ENCODE data around the gene TNNC2.
A peak's percentile ranks its signal among the peaks of the same experiment; 100 is the strongest.

Gene TNNC2

GRCh38 chr20:45822857-45823256 is 4.3 kb downstream of the TNNC2 start:
- no peak for DNase-seq (ENCODE audit: low spot score)
- Histone ChIP-seq H3K4me3 (peak overlapping the region; percentile 63), H3K27ac (peak overlapping the region in 1 of 2 donors; percentile 72)
- no peak for TF ChIP-seq CTCF (IDR thresholded peaks at IDR 0.05)

GRCh38 chr20:45821947-45822346 is 5.2 kb downstream of the TNNC2 start:
- TF ChIP-seq CTCF (IDR thresholded peaks at IDR 0.05): no peak
- Histone ChIP-seq H3K4me3 (no peak overlapping the region), H3K27ac (peak overlapping the region in 1 of 2 donors; percentile 72)
- DNase-seq (ENCODE audit: low spot score): no peak

GRCh38 chr20:45819466-45819865 is 7.6 kb downstream of the TNNC2 start:
- no peak for TF ChIP-seq CTCF (IDR thresholded peaks at IDR 0.05)
- H3K27ac ChIP-seq: no peak overlapping the region
- no peak overlapping the region for H3K4me3 ChIP-seq
- no peak for DNase-seq (ENCODE audit: low spot score)

- no peak for TF ChIP-seq CTCF (IDR thresholded peaks at IDR 0.05)
- Histone ChIP-seq H3K4me3 (no peak overlapping the region), H3K27ac (peak overlapping the region; percentile 65 to 81)
- DNase-seq (ENCODE audit: low spot score): no peak
Observed at GRCh38 chr20:45818239-45818638, 8.9 kb downstream of the TNNC2 start.

GRCh38 chr20:45817376-45818194 is 9.5 kb downstream of the TNNC2 start:
- no peak overlapping the region for H3K4me3 ChIP-seq
- H3K27ac ChIP-seq: peak overlapping the region; percentile 65 to 81
- TF ChIP-seq CTCF (IDR thresholded peaks at IDR 0.05): no peak
- DNase-seq (ENCODE audit: low spot score): no peak

- DNase-seq (ENCODE audit: low spot score): no peak
Observed at GRCh38 chr20:45816951-45817350, 10.2 kb downstream of the TNNC2 start.

More at GRCh38 chr20:45816951-45817350, 10.2 kb downstream of the TNNC2 start:
- Histone ChIP-seq H3K27ac (peak overlapping the region; percentile 65 to 81), H3K4me3 (no peak overlapping the region)
- no peak for TF ChIP-seq CTCF (IDR thresholded peaks at IDR 0.05)
